Measurements from ENCODE around the gene FGF12.

- TF ChIP-seq CTCF (IDR thresholded peaks at IDR 0.05) (no peak), EP300 (IDR thresholded peaks at IDR 0.05) (no peak), POLR2A (IDR thresholded peaks at IDR 0.05) (no peak)
Observed at GRCh38 chr3:192750201-192750600, 22.9 kb upstream of the FGF12 start.
